SKM-1 treated with dmso at 0.1 percent for 144 hours (cell line): ENCODE measurements around the gene CXCL11.
"Not testable (repeated sequence)": the region's sequence is repeated elsewhere in the genome, so short reads cannot be mapped to it uniquely, and the experiment has no call there.

Source experiments
- DNase-seq: peaks from one replicate; lab custom pipeline; 2025; ENCODE audit not compliant: unreplicated experiment; lab: John Stamatoyannopoulos, UW

CXCL11 gene

GRCh38 chr4:76043306-76043705 lies 7.4 kb upstream of the CXCL11 start:
- not testable (repeated sequence) for DNase-seq

GRCh38 chr4:76042241-76042998 lies 6.5 kb upstream of the CXCL11 start:
- not testable (repeated sequence) for DNase-seq

GRCh38 chr4:76036855-76037254 lies 985 bp upstream of the CXCL11 start:
- DNase-seq = no peak

- peak; percentile 69 for DNase-seq
Observed at GRCh38 chr4:76035141-76035540, 729 bp downstream of the CXCL11 start.

GRCh38 chr4:76029300-76029699 lies 6.6 kb downstream of the CXCL11 start:
- DNase-seq = no peak

- no peak for DNase-seq
Observed at GRCh38 chr4:76028350-76028765, 7.5 kb downstream of the CXCL11 start.

- no peak for DNase-seq
Observed at GRCh38 chr4:76024065-76024464, 11.8 kb downstream of the CXCL11 start.

GRCh38 chr4:76023389-76023788 lies 12.5 kb downstream of the CXCL11 start, which contains the start of gene CXCL10:
Gene CXCL10 (minus strand): TSS chr4:76023497. CDS start chr4:76023431, 66 bp downstream.
- no peak for DNase-seq

- DNase-seq = no peak
Observed at GRCh38 chr4:76022677-76023076, 13.2 kb downstream of the CXCL11 start.

GRCh38 chr4:76022031-76022430 lies 13.8 kb downstream of the CXCL11 start:
- no peak for DNase-seq

GRCh38 chr4:76017056-76017686 lies 18.7 kb downstream of the CXCL11 start:
- no peak for DNase-seq

GRCh38 chr4:76016393-76016792 lies 19.5 kb downstream of the CXCL11 start:
- no peak for DNase-seq

GRCh38 chr4:76013540-76013939 lies 22.3 kb downstream of the CXCL11 start:
- no peak for DNase-seq

GRCh38 chr4:76012388-76012801 lies 23.5 kb downstream of the CXCL11 start:
- DNase-seq = no peak

- DNase-seq = peak; percentile 15
Observed at GRCh38 chr4:76011700-76012387, 24.0 kb downstream of the CXCL11 start.

GRCh38 chr4:76011018-76011670 lies 24.7 kb downstream of the CXCL11 start:
- no peak for DNase-seq

- no peak for DNase-seq
Observed at GRCh38 chr4:76010576-76010975, 25.3 kb downstream of the CXCL11 start.

GRCh38 chr4:76009311-76009710 lies 26.6 kb downstream of the CXCL11 start:
- DNase-seq = no peak

- no peak for DNase-seq
Observed at GRCh38 chr4:76007089-76007862, 28.6 kb downstream of the CXCL11 start, which contains the start of gene CXCL9. Gene CXCL9 (minus strand): TSS chr4:76007509. CDS start chr4:76007449, 60 bp downstream.

GRCh38 chr4:76003620-76004019 lies 32.2 kb downstream of the CXCL11 start:
- DNase-seq = no peak
